ENCODE data around the gene EXD3. TPM values are rescaled to one million over a fixed set of nuclear protein-coding genes. Genes with fewer than 3 reads are reported as not detected.

The EXD3 gene
- total and polyA plus RNA-seq, 2 of the 13 experiments (the other 11 are each of a cell fraction or from before 2014, with no cell fraction given), result 2.7 to 4.8 TPM

DNA sequence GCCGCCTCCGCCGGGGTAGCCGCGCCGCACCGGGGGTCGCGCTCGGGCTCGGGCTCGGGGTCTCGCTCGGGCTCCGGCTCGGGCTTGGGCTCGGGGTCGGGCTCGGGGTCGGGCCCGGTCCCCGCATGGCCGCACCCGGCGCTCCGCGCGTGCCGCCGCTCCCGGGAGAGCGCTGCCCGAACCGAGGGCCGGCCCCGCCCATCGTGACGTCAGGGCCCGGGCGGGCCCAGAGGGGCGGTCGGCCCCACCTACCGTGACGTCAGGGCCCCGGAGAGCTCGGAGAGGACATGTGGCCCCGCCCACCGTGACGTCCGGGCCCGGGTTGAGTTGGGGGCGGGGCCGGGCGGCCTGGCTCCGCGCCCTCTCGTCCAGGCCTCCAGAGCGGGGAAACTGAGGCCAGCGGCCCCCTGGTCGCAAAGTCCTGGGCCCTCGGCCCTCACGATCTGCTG, 36.2 kb upstream of the EXD3 start, which contains the start of gene NSMF (continued):
- TF ChIP-seq, protein P1, sequence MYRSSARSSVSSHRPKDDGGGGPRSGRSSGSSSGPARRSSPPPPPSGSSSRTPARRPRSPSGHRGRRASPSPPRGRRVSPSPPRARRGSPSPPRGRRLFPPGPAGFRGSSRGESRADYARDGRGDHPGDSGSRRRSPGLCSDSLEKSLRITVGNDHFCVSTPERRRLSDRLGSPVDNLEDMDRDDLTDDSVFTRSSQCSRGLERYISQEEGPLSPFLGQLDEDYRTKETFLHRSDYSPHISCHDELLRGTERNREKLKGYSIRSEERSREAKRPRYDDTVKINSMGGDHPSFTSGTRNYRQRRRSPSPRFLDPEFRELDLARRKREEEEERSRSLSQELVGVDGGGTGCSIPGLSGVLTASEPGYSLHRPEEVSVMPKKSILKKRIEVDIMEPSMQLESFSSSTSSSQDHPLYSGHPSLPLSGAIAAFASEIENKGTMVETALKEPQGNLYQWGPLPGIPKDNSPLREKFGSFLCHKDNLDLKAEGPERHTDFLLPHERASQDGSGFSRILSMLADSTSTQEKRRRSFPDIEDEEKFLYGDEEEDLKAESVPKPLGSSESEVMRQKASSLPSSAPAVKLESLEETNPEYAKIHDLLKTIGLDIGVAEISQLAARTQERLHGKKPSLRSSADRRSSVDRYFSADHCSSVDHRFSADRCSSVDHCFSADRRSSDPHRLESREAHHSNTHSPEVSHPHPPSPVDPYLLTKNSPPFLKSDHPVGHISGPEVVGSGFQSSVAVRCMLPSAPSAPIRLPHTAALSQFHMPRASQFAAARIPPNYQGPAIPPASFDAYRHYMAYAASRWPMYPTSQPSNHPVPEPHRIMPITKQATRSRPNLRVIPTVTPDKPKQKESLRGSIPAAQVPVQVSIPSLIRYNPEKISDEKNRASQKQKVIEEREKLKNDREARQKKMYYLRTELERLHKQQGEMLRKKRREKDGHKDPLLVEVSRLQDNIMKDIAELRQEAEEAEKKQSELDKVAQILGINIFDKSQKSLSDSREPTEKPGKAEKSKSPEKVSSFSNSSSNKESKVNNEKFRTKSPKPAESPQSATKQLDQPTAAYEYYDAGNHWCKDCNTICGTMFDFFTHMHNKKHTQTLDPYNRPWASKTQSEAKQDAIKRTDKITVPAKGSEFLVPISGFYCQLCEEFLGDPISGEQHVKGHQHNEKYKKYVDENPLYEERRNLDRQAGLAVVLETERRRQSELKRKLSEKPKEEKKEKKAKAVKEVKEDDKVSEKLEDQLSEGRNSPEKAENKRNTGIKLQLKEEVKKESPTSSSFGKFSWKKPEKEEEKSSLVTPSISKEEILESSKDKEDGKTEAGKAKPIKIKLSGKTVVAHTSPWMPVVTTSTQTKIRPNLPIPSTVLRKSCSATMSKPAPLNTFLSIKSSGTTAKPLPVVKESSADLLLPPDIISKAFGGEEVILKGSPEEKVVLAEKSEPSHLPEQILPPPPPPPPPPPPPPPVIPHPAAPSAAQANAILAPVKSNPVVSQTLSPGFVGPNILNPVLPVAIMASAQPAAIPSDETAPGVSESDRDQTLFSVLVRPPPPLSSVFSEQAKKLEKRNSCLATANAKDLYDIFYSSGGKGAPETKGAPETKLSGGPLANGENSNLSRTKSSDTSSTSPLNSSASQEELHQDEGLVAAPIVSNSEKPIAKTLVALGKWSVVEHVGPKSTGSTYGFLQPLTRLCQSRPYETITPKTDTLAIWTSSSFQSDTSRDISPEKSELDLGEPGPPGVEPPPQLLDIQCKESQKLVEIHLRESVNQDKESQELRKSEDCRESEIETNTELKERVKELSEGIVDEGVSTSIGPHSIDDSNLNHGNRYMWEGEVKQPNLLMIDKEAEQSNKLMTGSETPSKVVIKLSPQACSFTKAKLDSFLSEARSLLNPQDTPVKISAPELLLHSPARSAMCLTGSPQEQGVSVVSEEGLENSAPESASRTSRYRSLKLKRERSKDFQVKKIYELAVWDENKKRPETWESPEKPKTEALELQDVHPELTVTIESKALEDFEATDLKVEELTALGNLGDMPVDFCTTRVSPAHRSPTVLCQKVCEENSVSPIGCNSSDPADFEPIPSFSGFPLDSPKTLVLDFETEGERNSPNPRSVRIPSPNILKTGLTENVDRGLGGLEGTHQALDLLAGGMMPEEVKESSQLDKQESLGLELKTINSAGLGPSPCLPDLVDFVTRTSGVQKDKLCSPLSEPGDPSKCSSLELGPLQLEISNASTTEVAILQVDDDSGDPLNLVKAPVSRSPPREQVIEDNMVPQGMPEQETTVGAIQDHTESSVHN (CRISPR knock-in tag; IDR thresholded peaks at IDR 0.05), result no peak
- TF ChIP-seq NCOR1 (IDR thresholded peaks at IDR 0.05; ENCODE audit: borderline replicate concordance, low read length) (no peak), HMG20A (CRISPR knock-in tag; IDR thresholded peaks at IDR 0.05; ENCODE audit: borderline replicate concordance) (no peak), ZSCAN30 (CRISPR knock-in tag; IDR thresholded peaks at IDR 0.05) (no peak), ETV5 (CRISPR knock-in tag; IDR thresholded peaks at IDR 0.05; ENCODE audit: borderline replicate concordance) (no peak), RBAK (CRISPR knock-in tag; IDR thresholded peaks at IDR 0.05) (no peak), RXRB (CRISPR knock-in tag; IDR thresholded peaks at IDR 0.05; ENCODE audit: borderline replicate concordance) (no peak), BHLHE40 (IDR thresholded peaks at IDR 0.05; ENCODE audit: low read length) (peak; percentile 47; the same call in 1 of the 2 replicates), FOXP1 (IDR thresholded peaks at IDR 0.05) (no peak), FOXP1 (CRISPR knock-in tag; IDR thresholded peaks at IDR 0.05) (no peak), ZNF788 (CRISPR knock-in tag; IDR thresholded peaks at IDR 0.05; ENCODE audit: borderline replicate concordance) (no peak), TCF7 (IDR thresholded peaks at IDR 0.05; ENCODE audit: low read depth) (no peak), IRF2 (CRISPR knock-in tag; IDR thresholded peaks at IDR 0.05) (no peak), ZNF562 (CRISPR knock-in tag; IDR thresholded peaks at IDR 0.05; ENCODE audit: borderline replicate concordance) (no peak), CBX1 (IDR thresholded peaks at IDR 0.05; ENCODE audit: low read depth) (no peak), SRSF4 (IDR thresholded peaks at IDR 0.05; ENCODE audit: low read depth, low read length, poor library complexity, severe bottlenecking) (no peak)
- TF ChIP-seq, protein P2, sequence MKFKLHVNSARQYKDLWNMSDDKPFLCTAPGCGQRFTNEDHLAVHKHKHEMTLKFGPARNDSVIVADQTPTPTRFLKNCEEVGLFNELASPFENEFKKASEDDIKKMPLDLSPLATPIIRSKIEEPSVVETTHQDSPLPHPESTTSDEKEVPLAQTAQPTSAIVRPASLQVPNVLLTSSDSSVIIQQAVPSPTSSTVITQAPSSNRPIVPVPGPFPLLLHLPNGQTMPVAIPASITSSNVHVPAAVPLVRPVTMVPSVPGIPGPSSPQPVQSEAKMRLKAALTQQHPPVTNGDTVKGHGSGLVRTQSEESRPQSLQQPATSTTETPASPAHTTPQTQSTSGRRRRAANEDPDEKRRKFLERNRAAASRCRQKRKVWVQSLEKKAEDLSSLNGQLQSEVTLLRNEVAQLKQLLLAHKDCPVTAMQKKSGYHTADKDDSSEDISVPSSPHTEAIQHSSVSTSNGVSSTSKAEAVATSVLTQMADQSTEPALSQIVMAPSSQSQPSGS (CRISPR knock-in tag; IDR thresholded peaks at IDR 0.05), result peak; percentile 51; the same call in 1 of the 2 replicates
- TF ChIP-seq, protein P3, sequence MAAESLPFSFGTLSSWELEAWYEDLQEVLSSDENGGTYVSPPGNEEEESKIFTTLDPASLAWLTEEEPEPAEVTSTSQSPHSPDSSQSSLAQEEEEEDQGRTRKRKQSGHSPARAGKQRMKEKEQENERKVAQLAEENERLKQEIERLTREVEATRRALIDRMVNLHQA (CRISPR knock-in tag; IDR thresholded peaks at IDR 0.05), result no peak
- TF ChIP-seq, protein P4, sequence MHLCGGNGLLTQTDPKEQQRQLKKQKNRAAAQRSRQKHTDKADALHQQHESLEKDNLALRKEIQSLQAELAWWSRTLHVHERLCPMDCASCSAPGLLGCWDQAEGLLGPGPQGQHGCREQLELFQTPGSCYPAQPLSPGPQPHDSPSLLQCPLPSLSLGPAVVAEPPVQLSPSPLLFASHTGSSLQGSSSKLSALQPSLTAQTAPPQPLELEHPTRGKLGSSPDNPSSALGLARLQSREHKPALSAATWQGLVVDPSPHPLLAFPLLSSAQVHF (CRISPR knock-in tag; IDR thresholded peaks at IDR 0.05), result no peak
- TF ChIP-seq, protein P5, sequence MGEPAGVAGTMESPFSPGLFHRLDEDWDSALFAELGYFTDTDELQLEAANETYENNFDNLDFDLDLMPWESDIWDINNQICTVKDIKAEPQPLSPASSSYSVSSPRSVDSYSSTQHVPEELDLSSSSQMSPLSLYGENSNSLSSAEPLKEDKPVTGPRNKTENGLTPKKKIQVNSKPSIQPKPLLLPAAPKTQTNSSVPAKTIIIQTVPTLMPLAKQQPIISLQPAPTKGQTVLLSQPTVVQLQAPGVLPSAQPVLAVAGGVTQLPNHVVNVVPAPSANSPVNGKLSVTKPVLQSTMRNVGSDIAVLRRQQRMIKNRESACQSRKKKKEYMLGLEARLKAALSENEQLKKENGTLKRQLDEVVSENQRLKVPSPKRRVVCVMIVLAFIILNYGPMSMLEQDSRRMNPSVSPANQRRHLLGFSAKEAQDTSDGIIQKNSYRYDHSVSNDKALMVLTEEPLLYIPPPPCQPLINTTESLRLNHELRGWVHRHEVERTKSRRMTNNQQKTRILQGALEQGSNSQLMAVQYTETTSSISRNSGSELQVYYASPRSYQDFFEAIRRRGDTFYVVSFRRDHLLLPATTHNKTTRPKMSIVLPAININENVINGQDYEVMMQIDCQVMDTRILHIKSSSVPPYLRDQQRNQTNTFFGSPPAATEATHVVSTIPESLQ (CRISPR knock-in tag; conservative IDR thresholded peaks at IDR 0.05), result no peak
